GM23338 (cell line): ENCODE measurements around the gene SYT11. TPM values are rescaled to one million over a fixed set of nuclear protein-coding genes. Genes with fewer than 3 reads are reported as not detected.

Source experiments
- ATAC-seq: fragments of 200-7000 bp; cut with Tn5 transposase; 3 replicates; pipeline ENCODE4 v1.9.1; 2020
- DNase-seq: peaks from one replicate; pipeline ENCODE4 v3.0.0-alpha.2; 2015; ENCODE audit warnings: low spot score
- H2AFZ ChIP-seq: fragments of 200-600 bp; sonication (generic); 2 replicates; pipeline ENCODE4 v1.8.0; 2016; ENCODE audit warnings: antibody characterized with exemption, mild to moderate bottlenecking, moderate library complexity
- H3F3A ChIP-seq: fragments of 200-600 bp; sonication (generic); replicated peaks from 2 replicates; pipeline ENCODE4 v1.8.0; 2017; ENCODE audit warnings: antibody characterized with exemption, mixed run types, low read depth
- H3K27ac ChIP-seq: fragments of 200-600 bp; sonication (generic); 2 replicates; pipeline ENCODE4 v1.6.1; 2016; ENCODE audit warnings: low read depth
- H3K27me3 ChIP-seq: fragments of 200-600 bp; sonication (generic); 2 replicates; pipeline ENCODE4 v1.8.0; 2016; ENCODE audit warnings: mild to moderate bottlenecking, mixed run types, moderate library complexity; ENCODE audit not compliant: insufficient read depth
- H3K36me3 ChIP-seq: fragments of 200-600 bp; sonication (generic); 2 replicates; pipeline ENCODE4 v1.8.0; 2016; ENCODE audit warnings: mild to moderate bottlenecking; ENCODE audit not compliant: insufficient read depth
- H3K4me1 ChIP-seq: fragments of 200-600 bp; sonication (generic); 2 replicates; pipeline ENCODE4 v1.8.0; 2016; ENCODE audit warnings: mild to moderate bottlenecking, moderate library complexity; ENCODE audit not compliant: insufficient read depth
- H3K4me2 ChIP-seq: fragments of 200-600 bp; sonication (generic); 2 replicates; pipeline ENCODE4 v1.7.1; 2017; ENCODE audit warnings: mixed run types
- H3K4me3 ChIP-seq: fragments of 200-600 bp; sonication (generic); 2 replicates; pipeline ENCODE4 v1.6.1; 2016; ENCODE audit warnings: mixed run types
- H3K79me2 ChIP-seq: fragments of 200-600 bp; sonication (generic); replicated peaks from 2 replicates; pipeline ENCODE4 v1.8.0; 2017; ENCODE audit warnings: mild to moderate bottlenecking; ENCODE audit not compliant: insufficient read depth
- H3K9me2 ChIP-seq: fragments of 200-600 bp; sonication (generic); 2 replicates; pipeline ENCODE4 v1.8.0; 2017; ENCODE audit not compliant: insufficient read depth
- H4K20me1 ChIP-seq: fragments of 200-600 bp; sonication (generic); replicated peaks from 2 replicates; pipeline ENCODE4 v1.8.0; 2017; ENCODE audit warnings: mild to moderate bottlenecking; ENCODE audit not compliant: insufficient read depth
- H3K27ac Mint-ChIP-seq: 2 replicates; pipeline ENCODE4 v1.8.0; 2020; ENCODE audit warnings: inconsistent platforms, mild to moderate bottlenecking, moderate library complexity, mixed read lengths
- H3K27me3 Mint-ChIP-seq: 3 replicates; pipeline ENCODE4 v1.8.0; 2022; ENCODE audit warnings: low read depth, mild to moderate bottlenecking, moderate library complexity, mixed read lengths, inconsistent platforms; ENCODE audit not compliant: insufficient read depth, poor library complexity
- H3K36me3 Mint-ChIP-seq: 3 replicates; pipeline ENCODE4 v1.8.0; 2021; ENCODE audit warnings: low read depth, mild to moderate bottlenecking, inconsistent platforms, moderate library complexity, mixed read lengths
- H3K4me1 Mint-ChIP-seq: 3 replicates; pipeline ENCODE4 v1.8.0; 2020; ENCODE audit warnings: mild to moderate bottlenecking, inconsistent platforms, mixed read lengths
- H3K4me3 Mint-ChIP-seq: 3 replicates; pipeline ENCODE4 v1.8.0; 2021; ENCODE audit warnings: moderate library complexity, mild to moderate bottlenecking, inconsistent platforms, mixed read lengths
- H3K9me3 Mint-ChIP-seq: 3 replicates; pipeline ENCODE4 v1.8.0; 2020; ENCODE audit warnings: moderate library complexity, mild to moderate bottlenecking, inconsistent platforms, mixed read lengths
- CREB1 ChIP-seq: fragments of 250-450 bp; sonication (Bioruptor Pico); IDR thresholded peaks from 2 replicates; pipeline ENCODE4 v1.5.0; 2020; ENCODE audit warnings: low read depth, mild to moderate bottlenecking, moderate library complexity
- EZH2 ChIP-seq: fragments of 200-600 bp; sonication (generic); IDR thresholded peaks from one replicate; pipeline ENCODE4 v1.8.0; 2017; ENCODE audit warnings: antibody characterized with exemption, mild to moderate bottlenecking, low read depth; ENCODE audit not compliant: unreplicated experiment
- EZH2phosphoT487 ChIP-seq: fragments of 200-600 bp; sonication (generic); IDR thresholded peaks from one replicate; pipeline ENCODE4 v1.8.1; 2018; ENCODE audit warnings: antibody characterized with exemption; ENCODE audit not compliant: unreplicated experiment
- JUNB ChIP-seq: IDR thresholded peaks from one replicate; pipeline ENCODE4 v1.6.1; 2016; ENCODE audit warnings: antibody characterized with exemption; ENCODE audit not compliant: unreplicated experiment
- NANOG ChIP-seq: IDR thresholded peaks from 2 replicates; pipeline ENCODE4 v1.6.1; 2016; ENCODE audit warnings: antibody characterized with exemption, borderline replicate concordance
- POLR2AphosphoS5 ChIP-seq: IDR thresholded peaks from 2 replicates; pipeline ENCODE4 v1.6.1; 2016; ENCODE audit warnings: antibody characterized with exemption, low read depth
- STAT1 ChIP-seq: IDR thresholded peaks from one replicate; pipeline ENCODE4 v1.6.1; 2016; ENCODE audit warnings: antibody characterized with exemption; ENCODE audit not compliant: unreplicated experiment
- ZNF114 ChIP-seq: fragments of 250-450 bp; sonication (Bioruptor Pico); IDR thresholded peaks from 2 replicates; pipeline ENCODE4 v1.5.0; 2020; ENCODE audit warnings: mild to moderate bottlenecking, moderate library complexity
- ZNF331 ChIP-seq: fragments of 250-450 bp; sonication (Bioruptor Pico); IDR thresholded peaks from 2 replicates; pipeline ENCODE4 v1.5.0; 2020; ENCODE audit warnings: low read depth, mild to moderate bottlenecking, moderate library complexity
- polyA plus RNA-seq: library from polyadenylated mRNA; unstranded; fragments of >200 nt; fragmentation: Nextera tagmentation; extraction: Ambion mirVana; gene quantifications from 2 replicates; pipeline ENCODE4 v1.2.1, GENCODE V29; 2016
- total RNA-seq: library from RNA; depleted of rRNA; stranded (reverse); fragments of >200 nt; shearing (Covaris generic); gene quantifications from 2 replicates; pipeline ENCODE4 v1.2.3, GENCODE V29; 2014
- TF ChIP-seq, protein P1 (sequence below): IDR thresholded peaks from one replicate; pipeline ENCODE4 v1.6.1; 2018; ENCODE audit warnings: antibody characterized with exemption; ENCODE audit not compliant: unreplicated experiment
- TF ChIP-seq, protein P2 (sequence below): fragments of 250-450 bp; sonication (Bioruptor Pico); IDR thresholded peaks from 2 replicates; pipeline ENCODE4 v1.5.0; 2020; ENCODE audit warnings: mild to moderate bottlenecking, moderate library complexity
- TF ChIP-seq, protein P3 (sequence below), 2 experiments: fragments of 200-600 bp in 1 of 2; sonication (generic) in 1 of 2; conservative IDR thresholded peaks; 2 replicates each; pipeline versions ENCODE4 v1.5.1 to v1.6.1; 2016 to 2017; ENCODE audit warnings: antibody characterized with exemption in 2 of 2, low read depth in 2 of 2, mild to moderate bottlenecking in 2 of 2, moderate library complexity in 1 of 2
- TF ChIP-seq, protein P4 (sequence below): IDR thresholded peaks from 2 replicates; pipeline ENCODE4 v1.6.1; 2016; ENCODE audit warnings: antibody characterized with exemption

SYT11 gene
- total and polyA plus RNA-seq, 2 experiments from 2014 or later = 3.9 to 15.9 TPM

DNA sequence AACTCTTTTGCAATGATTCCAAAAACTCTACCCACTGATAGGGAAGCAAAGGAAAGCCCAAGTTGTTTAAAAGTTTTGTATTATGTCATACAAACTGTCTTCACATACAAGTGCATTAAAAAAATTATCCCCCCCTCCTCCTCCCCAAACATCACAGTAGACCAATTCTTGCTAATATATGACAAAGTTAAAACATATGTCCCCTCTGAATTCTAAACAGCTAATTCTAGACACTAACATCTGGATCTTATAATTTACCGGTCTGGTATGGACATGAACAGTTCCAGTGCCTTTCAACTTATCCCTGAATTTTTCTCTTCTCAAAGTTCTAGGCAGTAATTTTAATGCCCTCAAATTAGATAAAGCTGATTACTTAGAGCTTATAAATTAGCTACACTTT, 38.4 kb downstream of the SYT11 start:
- H3K4me3 ChIP-seq = no peak overlapping the region

More for the DNA sequence above, 38.4 kb downstream of the SYT11 start:
- no peaks in the 10 kb centered on the region for H3K4me1 ChIP-seq
- Mint-ChIP-seq H3K4me3 (no peak overlapping the region), H3K9me3 (no peaks in the 10 kb centered on the region), H3K27ac (no peak overlapping the region), H3K36me3 (peaks cover 50% of the 10 kb centered on the region), H3K4me1 (no peaks in the 10 kb centered on the region), H3K27me3 (no peaks in the 10 kb centered on the region)
- no peaks in the 10 kb centered on the region for H3K79me2 ChIP-seq
- H3K9me2 ChIP-seq = no peaks in the 10 kb centered on the region
- H4K20me1 ChIP-seq = no peaks in the 10 kb centered on the region
- H2AFZ ChIP-seq = no peak overlapping the region
- H3K27me3 ChIP-seq = no peaks in the 10 kb centered on the region
- TF ChIP-seq EZH2phosphoT487 = no peak
- no peak for TF ChIP-seq STAT1
- TF ChIP-seq, protein P1, sequence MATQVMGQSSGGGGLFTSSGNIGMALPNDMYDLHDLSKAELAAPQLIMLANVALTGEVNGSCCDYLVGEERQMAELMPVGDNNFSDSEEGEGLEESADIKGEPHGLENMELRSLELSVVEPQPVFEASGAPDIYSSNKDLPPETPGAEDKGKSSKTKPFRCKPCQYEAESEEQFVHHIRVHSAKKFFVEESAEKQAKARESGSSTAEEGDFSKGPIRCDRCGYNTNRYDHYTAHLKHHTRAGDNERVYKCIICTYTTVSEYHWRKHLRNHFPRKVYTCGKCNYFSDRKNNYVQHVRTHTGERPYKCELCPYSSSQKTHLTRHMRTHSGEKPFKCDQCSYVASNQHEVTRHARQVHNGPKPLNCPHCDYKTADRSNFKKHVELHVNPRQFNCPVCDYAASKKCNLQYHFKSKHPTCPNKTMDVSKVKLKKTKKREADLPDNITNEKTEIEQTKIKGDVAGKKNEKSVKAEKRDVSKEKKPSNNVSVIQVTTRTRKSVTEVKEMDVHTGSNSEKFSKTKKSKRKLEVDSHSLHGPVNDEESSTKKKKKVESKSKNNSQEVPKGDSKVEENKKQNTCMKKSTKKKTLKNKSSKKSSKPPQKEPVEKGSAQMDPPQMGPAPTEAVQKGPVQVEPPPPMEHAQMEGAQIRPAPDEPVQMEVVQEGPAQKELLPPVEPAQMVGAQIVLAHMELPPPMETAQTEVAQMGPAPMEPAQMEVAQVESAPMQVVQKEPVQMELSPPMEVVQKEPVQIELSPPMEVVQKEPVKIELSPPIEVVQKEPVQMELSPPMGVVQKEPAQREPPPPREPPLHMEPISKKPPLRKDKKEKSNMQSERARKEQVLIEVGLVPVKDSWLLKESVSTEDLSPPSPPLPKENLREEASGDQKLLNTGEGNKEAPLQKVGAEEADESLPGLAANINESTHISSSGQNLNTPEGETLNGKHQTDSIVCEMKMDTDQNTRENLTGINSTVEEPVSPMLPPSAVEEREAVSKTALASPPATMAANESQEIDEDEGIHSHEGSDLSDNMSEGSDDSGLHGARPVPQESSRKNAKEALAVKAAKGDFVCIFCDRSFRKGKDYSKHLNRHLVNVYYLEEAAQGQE = no peak
- no peak for TF ChIP-seq JUNB
- no peak for TF ChIP-seq ZNF331 (CRISPR knock-in tag)
- TF ChIP-seq, protein P2, sequence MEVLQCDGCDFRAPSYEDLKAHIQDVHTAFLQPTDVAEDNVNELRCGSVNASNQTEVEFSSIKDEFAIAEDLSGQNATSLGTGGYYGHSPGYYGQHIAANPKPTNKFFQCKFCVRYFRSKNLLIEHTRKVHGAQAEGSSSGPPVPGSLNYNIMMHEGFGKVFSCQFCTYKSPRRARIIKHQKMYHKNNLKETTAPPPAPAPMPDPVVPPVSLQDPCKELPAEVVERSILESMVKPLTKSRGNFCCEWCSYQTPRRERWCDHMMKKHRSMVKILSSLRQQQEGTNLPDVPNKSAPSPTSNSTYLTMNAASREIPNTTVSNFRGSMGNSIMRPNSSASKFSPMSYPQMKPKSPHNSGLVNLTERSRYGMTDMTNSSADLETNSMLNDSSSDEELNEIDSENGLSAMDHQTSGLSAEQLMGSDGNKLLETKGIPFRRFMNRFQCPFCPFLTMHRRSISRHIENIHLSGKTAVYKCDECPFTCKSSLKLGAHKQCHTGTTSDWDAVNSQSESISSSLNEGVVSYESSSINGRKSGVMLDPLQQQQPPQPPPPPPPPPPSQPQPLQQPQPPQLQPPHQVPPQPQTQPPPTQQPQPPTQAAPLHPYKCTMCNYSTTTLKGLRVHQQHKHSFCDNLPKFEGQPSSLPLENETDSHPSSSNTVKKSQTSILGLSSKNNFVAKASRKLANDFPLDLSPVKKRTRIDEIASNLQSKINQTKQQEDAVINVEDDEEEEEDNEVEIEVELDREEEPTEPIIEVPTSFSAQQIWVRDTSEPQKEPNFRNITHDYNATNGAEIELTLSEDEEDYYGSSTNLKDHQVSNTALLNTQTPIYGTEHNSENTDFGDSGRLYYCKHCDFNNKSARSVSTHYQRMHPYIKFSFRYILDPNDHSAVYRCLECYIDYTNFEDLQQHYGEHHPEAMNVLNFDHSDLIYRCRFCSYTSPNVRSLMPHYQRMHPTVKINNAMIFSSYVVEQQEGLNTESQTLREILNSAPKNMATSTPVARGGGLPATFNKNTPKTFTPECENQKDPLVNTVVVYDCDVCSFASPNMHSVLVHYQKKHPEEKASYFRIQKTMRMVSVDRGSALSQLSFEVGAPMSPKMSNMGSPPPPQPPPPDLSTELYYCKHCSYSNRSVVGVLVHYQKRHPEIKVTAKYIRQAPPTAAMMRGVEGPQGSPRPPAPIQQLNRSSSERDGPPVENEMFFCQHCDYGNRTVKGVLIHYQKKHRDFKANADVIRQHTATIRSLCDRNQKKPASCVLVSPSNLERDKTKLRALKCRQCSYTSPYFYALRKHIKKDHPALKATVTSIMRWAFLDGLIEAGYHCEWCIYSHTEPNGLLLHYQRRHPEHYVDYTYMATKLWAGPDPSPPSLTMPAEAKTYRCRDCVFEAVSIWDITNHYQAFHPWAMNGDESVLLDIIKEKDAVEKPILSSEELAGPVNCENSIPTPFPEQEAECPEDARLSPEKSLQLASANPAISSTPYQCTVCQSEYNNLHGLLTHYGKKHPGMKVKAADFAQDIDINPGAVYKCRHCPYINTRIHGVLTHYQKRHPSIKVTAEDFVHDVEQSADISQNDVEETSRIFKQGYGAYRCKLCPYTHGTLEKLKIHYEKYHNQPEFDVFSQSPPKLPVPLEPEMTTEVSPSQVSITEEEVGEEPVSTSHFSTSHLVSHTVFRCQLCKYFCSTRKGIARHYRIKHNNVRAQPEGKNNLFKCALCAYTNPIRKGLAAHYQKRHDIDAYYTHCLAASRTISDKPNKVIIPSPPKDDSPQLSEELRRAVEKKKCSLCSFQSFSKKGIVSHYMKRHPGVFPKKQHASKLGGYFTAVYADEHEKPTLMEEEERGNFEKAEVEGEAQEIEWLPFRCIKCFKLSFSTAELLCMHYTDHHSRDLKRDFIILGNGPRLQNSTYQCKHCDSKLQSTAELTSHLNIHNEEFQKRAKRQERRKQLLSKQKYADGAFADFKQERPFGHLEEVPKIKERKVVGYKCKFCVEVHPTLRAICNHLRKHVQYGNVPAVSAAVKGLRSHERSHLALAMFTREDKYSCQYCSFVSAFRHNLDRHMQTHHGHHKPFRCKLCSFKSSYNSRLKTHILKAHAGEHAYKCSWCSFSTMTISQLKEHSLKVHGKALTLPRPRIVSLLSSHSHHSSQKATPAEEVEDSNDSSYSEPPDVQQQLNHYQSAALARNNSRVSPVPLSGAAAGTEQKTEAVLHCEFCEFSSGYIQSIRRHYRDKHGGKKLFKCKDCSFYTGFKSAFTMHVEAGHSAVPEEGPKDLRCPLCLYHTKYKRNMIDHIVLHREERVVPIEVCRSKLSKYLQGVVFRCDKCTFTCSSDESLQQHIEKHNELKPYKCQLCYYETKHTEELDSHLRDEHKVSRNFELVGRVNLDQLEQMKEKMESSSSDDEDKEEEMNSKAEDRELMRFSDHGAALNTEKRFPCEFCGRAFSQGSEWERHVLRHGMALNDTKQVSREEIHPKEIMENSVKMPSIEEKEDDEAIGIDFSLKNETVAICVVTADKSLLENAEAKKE (CRISPR knock-in tag) = no peak
- no peak for TF ChIP-seq CREB1 (CRISPR knock-in tag)
- TF ChIP-seq NANOG = no peak
- no peak for TF ChIP-seq EZH2
- TF ChIP-seq, protein P3, sequence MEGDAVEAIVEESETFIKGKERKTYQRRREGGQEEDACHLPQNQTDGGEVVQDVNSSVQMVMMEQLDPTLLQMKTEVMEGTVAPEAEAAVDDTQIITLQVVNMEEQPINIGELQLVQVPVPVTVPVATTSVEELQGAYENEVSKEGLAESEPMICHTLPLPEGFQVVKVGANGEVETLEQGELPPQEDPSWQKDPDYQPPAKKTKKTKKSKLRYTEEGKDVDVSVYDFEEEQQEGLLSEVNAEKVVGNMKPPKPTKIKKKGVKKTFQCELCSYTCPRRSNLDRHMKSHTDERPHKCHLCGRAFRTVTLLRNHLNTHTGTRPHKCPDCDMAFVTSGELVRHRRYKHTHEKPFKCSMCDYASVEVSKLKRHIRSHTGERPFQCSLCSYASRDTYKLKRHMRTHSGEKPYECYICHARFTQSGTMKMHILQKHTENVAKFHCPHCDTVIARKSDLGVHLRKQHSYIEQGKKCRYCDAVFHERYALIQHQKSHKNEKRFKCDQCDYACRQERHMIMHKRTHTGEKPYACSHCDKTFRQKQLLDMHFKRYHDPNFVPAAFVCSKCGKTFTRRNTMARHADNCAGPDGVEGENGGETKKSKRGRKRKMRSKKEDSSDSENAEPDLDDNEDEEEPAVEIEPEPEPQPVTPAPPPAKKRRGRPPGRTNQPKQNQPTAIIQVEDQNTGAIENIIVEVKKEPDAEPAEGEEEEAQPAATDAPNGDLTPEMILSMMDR (conservative IDR thresholded peaks at IDR 0.05; ENCODE audit: low read depth in 2 of 2) = no peak
- no peak for TF ChIP-seq ZNF114 (CRISPR knock-in tag)
- TF ChIP-seq POLR2AphosphoS5 = no peak
- TF ChIP-seq, protein P4, sequence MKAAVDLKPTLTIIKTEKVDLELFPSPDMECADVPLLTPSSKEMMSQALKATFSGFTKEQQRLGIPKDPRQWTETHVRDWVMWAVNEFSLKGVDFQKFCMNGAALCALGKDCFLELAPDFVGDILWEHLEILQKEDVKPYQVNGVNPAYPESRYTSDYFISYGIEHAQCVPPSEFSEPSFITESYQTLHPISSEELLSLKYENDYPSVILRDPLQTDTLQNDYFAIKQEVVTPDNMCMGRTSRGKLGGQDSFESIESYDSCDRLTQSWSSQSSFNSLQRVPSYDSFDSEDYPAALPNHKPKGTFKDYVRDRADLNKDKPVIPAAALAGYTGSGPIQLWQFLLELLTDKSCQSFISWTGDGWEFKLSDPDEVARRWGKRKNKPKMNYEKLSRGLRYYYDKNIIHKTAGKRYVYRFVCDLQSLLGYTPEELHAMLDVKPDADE = no peak
- peaks cover 26% of the 10 kb centered on the region for H3K36me3 ChIP-seq
- ATAC-seq = no peak
- DNase-seq = no peak
- H3K4me2 ChIP-seq = no peak overlapping the region
- no peak overlapping the region for H3K27ac ChIP-seq
- H3F3A ChIP-seq = peaks cover 7% of the 10 kb centered on the region; the same call in 1 of the 2 replicates
